NCI-H146 treated with DMSO at 0.1 percent for 48 hours (cell line): ENCODE data around the gene CHCHD3.

Experiments
- DNase-seq: peaks from one replicate; lab custom pipeline; 2025; ENCODE audit not compliant: unreplicated experiment; lab: John Stamatoyannopoulos, UW

Gene CHCHD3

GRCh38 chr7:132782777-132783640 is 298.9 kb downstream of the CHCHD3 start:
- no peak for DNase-seq

- DNase-seq: no peak
Observed at GRCh38 chr7:132780822-132781221, 301.1 kb downstream of the CHCHD3 start.

DNA sequence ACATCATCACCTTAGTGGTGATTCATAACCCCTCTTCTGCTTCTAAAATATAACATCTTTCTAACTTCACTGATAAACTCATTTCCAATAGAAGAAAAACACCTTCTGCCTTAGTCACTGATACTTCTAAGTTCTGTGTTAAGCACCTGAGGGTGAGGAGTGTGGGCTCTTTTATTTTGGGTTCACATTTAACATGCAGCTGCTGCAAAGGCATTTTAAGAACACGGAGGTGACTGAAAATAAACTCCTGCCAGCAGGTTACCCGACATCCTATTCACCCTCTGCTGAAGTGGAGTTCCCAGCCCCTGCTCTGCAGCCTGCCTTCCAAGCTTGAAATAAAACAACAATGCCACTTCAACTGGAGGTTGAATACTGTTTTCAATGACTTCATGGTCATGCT is 302.7 kb downstream of the CHCHD3 start:
- DNase-seq: no peak

DNA sequence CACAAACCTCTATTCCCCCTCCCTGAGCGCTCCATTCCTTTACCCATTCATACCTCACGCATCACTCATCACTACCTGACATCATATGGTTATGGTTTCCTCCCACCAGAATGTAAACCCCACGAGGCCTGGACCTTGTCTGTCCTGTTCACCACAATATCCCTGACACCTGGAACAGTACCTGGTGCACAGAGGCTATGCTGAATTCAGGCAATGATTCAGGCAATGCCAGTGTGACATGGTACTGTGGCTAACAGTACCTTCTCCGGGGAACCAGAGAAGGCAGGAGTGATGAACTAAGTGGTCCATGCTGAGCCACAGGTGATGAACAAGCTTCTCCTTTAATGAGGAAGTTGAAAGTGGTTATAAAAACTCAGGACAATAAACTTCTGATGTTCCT is 303.1 kb downstream of the CHCHD3 start:
- DNase-seq: no peak

DNA sequence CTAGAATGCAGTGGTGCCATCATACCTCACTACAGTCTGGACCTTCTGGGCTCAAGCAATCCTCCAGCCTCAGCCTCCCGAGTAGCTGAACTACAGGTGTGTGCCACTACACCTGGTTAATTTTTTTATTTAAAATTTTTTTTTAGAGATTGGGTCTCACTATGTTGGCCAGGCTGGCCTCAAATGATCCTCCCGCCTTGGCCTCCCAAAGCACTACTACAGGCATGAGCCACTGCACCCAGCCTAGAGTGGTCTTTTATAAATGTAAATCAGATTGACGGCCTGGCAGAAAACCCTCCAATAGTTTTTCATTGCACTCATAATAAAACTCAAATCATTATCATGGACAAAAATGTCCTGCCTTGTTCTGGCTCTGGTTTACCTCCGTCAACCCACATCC is 303.9 kb downstream of the CHCHD3 start:
- no peak for DNase-seq

GRCh38 chr7:132777414-132777813 is 304.5 kb downstream of the CHCHD3 start:
- no peak for DNase-seq

DNA sequence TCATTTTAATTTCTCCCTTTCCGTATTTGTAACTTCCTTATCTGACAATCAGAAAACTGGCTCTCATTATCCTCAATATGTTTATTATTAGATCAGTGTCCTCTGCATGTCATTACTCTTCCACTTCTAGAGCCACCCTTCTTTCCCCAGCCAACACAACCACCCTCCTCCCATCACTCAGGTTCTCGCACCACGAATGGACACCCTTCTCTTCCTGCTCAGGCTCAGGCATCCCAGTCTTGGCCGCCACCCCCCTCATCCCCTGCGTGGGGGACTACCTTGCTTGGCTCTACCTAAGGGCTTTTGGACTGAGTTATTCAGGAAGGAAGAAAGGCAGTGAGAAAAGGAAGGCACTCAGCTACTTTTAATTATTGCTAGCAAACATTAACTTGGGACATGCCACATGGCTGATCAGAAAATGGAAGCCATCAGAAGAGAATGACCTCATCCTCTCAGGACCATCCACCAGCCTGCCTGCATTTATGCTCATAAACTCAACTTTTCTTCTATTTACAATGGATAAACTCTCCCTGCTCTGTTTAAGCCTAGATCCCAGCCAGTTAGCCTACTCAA is 305.8 kb downstream of the CHCHD3 start:
- no peak for DNase-seq

DNA sequence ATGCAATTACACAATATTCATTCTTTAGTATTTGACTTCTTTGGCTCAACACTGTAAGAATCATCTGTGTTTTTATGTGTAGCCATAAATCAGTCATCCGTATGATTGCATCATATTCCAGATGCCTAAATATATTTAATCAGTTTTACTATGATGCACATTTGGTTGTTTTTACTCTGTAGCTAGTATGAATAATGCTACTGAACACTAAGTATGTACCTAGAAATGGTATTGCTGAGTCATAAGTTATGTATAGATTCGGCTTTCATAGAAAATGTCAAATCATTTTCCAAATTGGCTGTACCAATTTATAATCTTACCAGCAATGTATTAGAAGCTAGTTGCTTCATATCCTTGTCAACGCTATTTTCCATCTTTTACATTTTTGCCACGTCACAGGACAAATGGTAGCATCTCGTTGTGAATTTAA is 308.3 kb downstream of the CHCHD3 start:
- no peak for DNase-seq

GRCh38 chr7:132771301-132771730 is 310.6 kb downstream of the CHCHD3 start:
- DNase-seq: no peak

DNA sequence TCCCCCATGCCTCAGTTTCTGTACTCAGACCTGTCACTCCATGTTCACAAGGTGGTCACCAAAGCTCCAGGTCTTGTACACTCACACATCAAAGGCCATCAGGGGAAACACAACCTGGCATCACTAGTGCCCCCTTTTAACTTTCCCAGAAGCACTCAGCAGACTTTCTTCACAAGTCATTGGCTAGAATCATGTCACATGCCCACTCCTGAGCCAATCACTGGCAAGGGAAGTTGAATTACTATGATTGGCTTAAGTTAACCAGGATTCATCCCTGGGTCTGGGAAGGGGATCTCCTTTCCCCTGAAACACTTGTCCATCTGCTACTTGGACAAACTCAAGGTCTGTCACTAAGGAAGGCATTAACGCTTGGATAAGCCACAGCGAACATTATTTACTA is 311.8 kb downstream of the CHCHD3 start:
- DNase-seq: no peak

DNA sequence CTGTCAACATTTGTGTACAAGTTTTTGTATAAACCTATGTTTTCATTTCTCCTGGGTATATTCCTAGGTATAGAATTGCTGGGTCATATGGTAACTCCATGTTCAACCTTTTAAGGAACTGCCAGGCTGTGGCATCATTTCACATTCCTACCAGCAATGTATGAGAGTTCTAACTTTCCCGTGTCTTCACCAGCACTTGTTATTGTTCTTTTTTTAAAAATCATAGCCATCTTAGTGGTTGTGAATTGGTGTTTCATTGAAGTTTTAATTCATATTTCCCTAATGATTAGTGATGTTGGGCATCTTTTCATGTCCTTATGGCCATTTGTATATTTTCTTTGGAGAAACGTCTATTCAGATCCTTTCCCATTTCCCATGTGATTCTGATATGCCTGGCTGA is 312.6 kb downstream of the CHCHD3 start:
- DNase-seq: no peak

DNA sequence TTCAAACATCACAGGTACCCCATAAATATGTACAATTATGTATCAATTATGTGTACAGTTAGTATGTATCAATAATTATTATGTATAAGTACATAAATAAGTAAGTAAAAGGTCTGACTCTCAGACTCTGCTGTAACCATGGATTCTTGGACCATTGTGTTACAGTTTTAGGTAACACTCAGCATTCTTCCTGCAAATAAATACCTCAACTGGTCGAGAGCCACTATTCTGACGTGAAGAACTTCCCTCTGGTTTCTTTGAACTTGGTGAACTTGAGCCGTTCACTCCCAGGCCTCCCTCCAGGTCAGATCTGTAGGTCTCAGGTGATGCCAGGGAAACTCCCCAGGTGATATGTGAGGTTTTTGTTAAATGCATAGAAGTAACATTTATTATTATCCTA is 313.8 kb downstream of the CHCHD3 start:
- DNase-seq: no peak

- no peak for DNase-seq
Observed at GRCh38 chr7:132767378-132767777, 314.5 kb downstream of the CHCHD3 start.

DNA sequence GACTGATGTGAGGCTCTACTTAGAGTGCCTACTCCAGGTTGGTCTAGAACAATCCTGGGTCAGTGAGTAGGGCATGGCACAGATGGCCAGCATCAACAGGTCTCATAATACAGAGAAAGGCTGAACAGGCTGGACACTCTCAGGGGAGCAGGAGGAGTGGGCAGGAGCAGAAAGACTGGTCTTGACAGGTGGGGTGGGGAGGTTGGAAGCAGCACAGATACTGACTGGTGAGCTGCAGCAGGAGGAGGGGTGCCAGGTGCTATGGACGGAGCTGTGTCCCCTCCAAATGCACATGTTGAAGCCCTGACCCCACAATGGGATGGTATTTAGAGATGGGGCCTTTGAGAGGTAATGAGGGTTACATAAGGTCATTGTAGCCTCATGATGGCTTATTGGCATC is 315.2 kb downstream of the CHCHD3 start:
- no peak for DNase-seq

GRCh38 chr7:132765861-132766260 is 316.0 kb downstream of the CHCHD3 start:
- no peak for DNase-seq

DNA sequence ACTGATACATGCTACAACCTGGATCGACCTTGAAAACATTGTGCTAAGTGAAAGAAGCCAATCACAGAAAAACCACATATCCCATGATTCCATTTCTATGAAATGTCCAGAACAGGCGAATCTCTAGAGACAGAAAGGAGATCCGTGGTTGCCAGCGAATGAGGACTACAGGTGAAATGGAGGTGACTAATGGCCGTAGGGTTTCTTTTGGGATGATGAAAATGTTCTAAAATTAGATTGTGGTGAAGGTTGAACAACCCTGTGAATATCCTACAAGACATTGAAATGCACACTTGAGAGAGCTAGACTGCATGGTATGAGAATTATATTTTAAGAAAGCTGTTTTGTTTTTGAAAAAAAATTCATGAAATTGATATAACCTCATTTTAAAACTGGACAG is 317.1 kb downstream of the CHCHD3 start:
- DNase-seq: no peak

GRCh38 chr7:132760866-132761265 is 321.0 kb downstream of the CHCHD3 start:
- no peak for DNase-seq

DNA sequence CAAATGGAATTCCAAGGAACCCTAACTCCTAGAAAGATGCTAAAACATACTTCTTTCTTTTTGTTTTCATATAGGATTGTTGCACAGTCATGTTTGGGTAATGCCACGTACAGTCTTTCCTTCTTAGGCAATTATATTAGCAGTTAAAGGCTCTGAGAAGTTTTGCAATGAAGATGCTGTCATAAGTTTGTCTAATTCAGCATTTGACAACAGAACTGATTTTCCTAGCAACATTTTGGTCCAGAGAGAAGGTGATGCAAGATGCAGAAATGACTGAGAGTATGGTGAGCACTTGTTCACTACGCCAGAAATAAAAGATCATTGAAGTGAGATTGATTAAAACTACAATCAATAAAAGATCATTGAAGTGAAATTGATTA is 321.7 kb downstream of the CHCHD3 start:
- no peak for DNase-seq

DNA sequence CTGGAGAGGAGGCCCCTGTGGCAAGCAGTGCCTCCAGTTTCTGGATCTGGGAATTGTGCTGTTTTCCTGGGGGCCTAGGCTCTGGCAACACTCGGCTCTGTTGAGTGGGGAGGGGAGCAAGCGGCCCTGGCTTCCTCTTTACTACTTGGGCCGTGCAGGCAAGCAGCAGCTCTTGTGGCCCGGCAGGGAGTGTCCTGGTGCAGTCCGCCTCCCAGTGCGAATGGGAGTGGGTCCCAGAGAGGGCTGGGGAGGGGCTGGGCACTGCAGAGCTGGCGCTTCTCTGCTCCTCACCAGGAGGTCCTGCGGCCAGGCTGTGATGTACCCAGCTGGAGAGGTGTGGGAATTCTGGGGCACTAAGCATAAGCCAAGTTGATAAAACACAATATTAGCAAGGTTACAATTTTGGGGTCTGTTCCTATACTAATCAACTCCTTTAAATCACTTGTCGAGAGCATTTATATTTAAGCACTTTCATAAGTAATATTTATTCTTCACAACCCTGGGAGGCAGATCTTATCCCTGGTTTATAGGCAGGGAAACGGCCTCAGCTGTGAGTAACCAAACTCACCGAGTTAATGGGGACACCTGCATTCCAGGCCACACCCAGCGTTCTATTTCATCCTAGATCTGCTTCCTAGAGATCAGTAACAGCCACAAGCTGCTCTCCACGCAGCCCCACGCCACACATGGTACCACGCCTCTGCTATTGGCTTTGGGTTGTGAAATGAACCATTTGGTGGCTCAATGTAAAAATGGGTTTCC is 322.2 kb downstream of the CHCHD3 start:
- no peak for DNase-seq

GRCh38 chr7:132758986-132759385 is 322.9 kb downstream of the CHCHD3 start:
- no peak for DNase-seq

GRCh38 chr7:132757783-132758182 is 324.1 kb downstream of the CHCHD3 start:
- no peak for DNase-seq

DNA sequence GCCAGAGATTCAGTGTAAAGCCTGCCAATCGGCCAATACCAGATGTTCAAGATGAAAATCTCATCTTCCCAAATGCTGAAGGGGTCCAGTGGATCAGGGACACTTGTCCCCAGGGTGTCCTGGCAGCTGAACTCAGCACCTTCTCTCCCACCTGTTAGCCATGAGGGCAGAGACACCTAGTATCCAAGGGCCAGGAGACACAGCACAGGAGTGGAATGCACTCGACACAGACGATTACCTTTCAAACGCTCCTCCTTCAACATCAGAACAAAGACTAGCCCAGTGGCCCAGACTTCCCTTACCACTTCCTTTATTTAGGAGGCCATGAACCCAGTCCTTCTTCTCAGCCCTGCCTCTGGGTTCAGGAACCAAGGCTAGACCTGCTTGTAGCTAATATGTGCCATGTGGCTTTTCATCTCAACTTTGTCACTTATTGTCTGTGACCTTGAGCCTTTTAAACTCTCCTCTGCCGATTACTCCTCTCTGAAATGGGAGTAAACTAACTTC is 325.4 kb downstream of the CHCHD3 start:
- DNase-seq: no peak
